Heart right ventricle (tissue), 16 donors: Measurements from ENCODE around the gene SLC2A9. TPM values are rescaled to one million over a fixed set of nuclear protein-coding genes. Genes with fewer than 3 reads are reported as not detected.

Source experiments
- ATAC-seq, 8 donors: fragments of 200-7000 bp; cut with Tn5 transposase; one replicate each; pipeline ENCODE4 v1.9.1; 2020; ENCODE audit warnings: mild to moderate bottlenecking in 8 of 8, moderate library complexity in 8 of 8, moderate number of reproducible peaks in 1 of 8
- DNase-seq, 2 donors: peaks; one replicate each; pipeline ENCODE4 v3.0.0-alpha.2; 2020
- H3K27ac ChIP-seq, 10 donors: fragments of 200-600 bp; sonication (generic) in 2 of 10; one replicate each; pipeline versions ENCODE4 v1.5.0 to v1.8.0; 2020 to 2022; ENCODE audit warnings: mild to moderate bottlenecking in 3 of 10
- H3K27me3 ChIP-seq, 7 donors: fragments of 200-600 bp; one replicate each; pipeline ENCODE4 v1.8.0; 2021 to 2022; ENCODE audit warnings: mild to moderate bottlenecking in 2 of 7
- H3K36me3 ChIP-seq, 9 donors: fragments of 200-600 bp; sonication (generic) in 1 of 9; one replicate each; pipeline versions ENCODE4 v1.5.0 to v1.8.0; 2020 to 2022; ENCODE audit warnings: mild to moderate bottlenecking in 2 of 9
- H3K4me1 ChIP-seq, 9 donors: fragments of 200-600 bp; sonication (generic) in 1 of 9; one replicate each; pipeline versions ENCODE4 v1.5.0 to v1.8.0; 2020 to 2022; ENCODE audit warnings: mild to moderate bottlenecking in 4 of 9
- H3K4me3 ChIP-seq, 10 donors: fragments of 200-600 bp; sonication (generic) in 2 of 10; one replicate each; pipeline versions ENCODE4 v1.5.0 to v1.8.0; 2020 to 2022; ENCODE audit warnings: mild to moderate bottlenecking in 7 of 10, moderate library complexity in 2 of 10
- H3K9me3 ChIP-seq, 11 donors: fragments of 200-600 bp in 10 of 11; sonication (generic) in 2 of 11; one replicate each; pipeline versions ENCODE4 v1.5.0 to v1.8.0; 2013 to 2022; ENCODE audit warnings: mild to moderate bottlenecking in 2 of 11, control low read depth in 1 of 11, moderate library complexity in 1 of 11
- CTCF ChIP-seq, 9 donors: fragments of 200-600 bp; sonication (generic) in 2 of 9; IDR thresholded peaks; one replicate each; pipeline versions ENCODE4 v1.5.0 to v1.8.0; 2021 to 2022; ENCODE audit warnings: antibody characterized with exemption in 9 of 9, mild to moderate bottlenecking in 5 of 9, moderate library complexity in 1 of 9
- WGBS, 2 donors: extraction: QIAGEN DNeasy Blood & Tissue Kit; methylation state at CpG; one replicate each; pipeline ENCODE4 v1.1.7; 2013; ENCODE audit warnings: inconsistent platforms in 1 of 2; 5-methylcytosine and 5-hydroxymethylcytosine counted together
- intact Hi-C, 10 donors: fragments of 100-400 bp; cut with DNase I; formaldehyde crosslinking; loops; one replicate each; pipeline versions ENCODE4 v1.11.1 to v1.14.2; 2022
- polyA plus RNA-seq, 2 donors: library from polyadenylated mRNA; stranded (reverse); fragments of 200-250 nt; gene quantifications; one replicate each; pipeline ENCODE4 v1.2.3, GENCODE V29; 2013
- total RNA-seq, 10 donors: library from RNA; stranded (reverse); fragmentation: NEBNext Ultra II Directional in 3 of 10; extraction: Animal tissue kit (Norgen Biotek cat#: 25700) in 3 of 10; gene quantifications; one replicate each; pipeline versions ENCODE4 v1.2.1 to v1.2.4, GENCODE V29; 2021 to 2023
- donor health status: Arrhythmogenic right ventricular cardiomyopathy.
- donor health status: ischemic (EF 13 %, LVEDD 7.1; RV severe dilation, severe dysfunction).
- donor health status: healthy with polysubstance abuse.
- donor health status: DM: no; HTN: yes; CAD: no.
- donor health status: DM: no; HTN: no; CAD: no.
- donor health status: ischemic (EF 25% LVEDD 6.9; RV normal size, moderate dysfunction).
- donor health status: ischemic (EF 25% LVEDD 5.7; RV mildly dilated, moderate dysfunction).
- donor health status: healthy.
- donor health status: DM: yes; HTN: yes; CAD: no.
- donor health status: Ischemic cardiomyopathy.
- donor health status: ischemic (EF 35%, LVEDD 5.7; RV mildly dilated, moderate dysfunction).
- donor health status: nonischemic (EF 11% LVEDD 7.7; RV severe dilation, severe dysfunction).
- donor health status: DM: yes; HTN: yes; CAD: no.
- donor health status: PGD.
- donor health status: ischemic (EF 29% LVEDD 5.4; RV normal size, mild dysfunction).
- donor health status: nonischemic (EF 23%, LVEDD 6.1; RV moderate dilation, normal function).

SLC2A9 gene
- total and polyA plus RNA-seq, 12 donors, result 3.1 to 10.9 (median 5.5) TPM

- peak; percentile 20 to 93 (median 70) for ATAC-seq
- peaks cover 0 to 15% (median 0%) of the 10 kb centered on the region in 9 donors for H3K4me1 ChIP-seq
- no peak overlapping the region for H3K4me3 ChIP-seq
- peak overlapping the region in 1 of 10 donors; percentile 28 for H3K27ac ChIP-seq
- 68 to 72% methylated on average over 10 of the region's 10 CpGs for WGBS, 2 donors
- H3K36me3 ChIP-seq, result peaks cover 0 to 20% (median 0%) of the 10 kb centered on the region in 9 donors
- H3K27me3 ChIP-seq, result no peaks in the 10 kb centered on the region
- peak in 1 of 2 donors; percentile 55 for DNase-seq
- no peaks in the 10 kb centered on the region for H3K9me3 ChIP-seq
- TF ChIP-seq CTCF (IDR thresholded peaks at IDR 0.05), result no peak
- intact Hi-C loops, result loop anchor here in 3 of 10 donors (5.0 kb wide), 3 partner anchors 43 to 88 kb away; no protein-coding TSS in a partner anchor
Measured at GRCh38 chr4:9989918-9990635, 31.2 kb downstream of the SLC2A9 start.

- WGBS, 2 donors, result 73 to 82% methylated on average over 2 of the region's 2 CpGs
- H3K36me3 ChIP-seq, result peaks cover 0 to 30% (median 0%) of the 10 kb centered on the region in 9 donors
- DNase-seq (no peak), ATAC-seq (no peak)
- H3K27me3 ChIP-seq, result no peaks in the 10 kb centered on the region
- intact Hi-C loops, result no loop called here
- H3K4me3 ChIP-seq, result no peak overlapping the region
- peaks cover 0 to 15% (median 0%) of the 10 kb centered on the region in 9 donors for H3K4me1 ChIP-seq
- TF ChIP-seq CTCF (IDR thresholded peaks at IDR 0.05), result no peak
- no peak overlapping the region for H3K27ac ChIP-seq
- no peaks in the 10 kb centered on the region for H3K9me3 ChIP-seq
Measured at GRCh38 chr4:9988933-9989332, 32.4 kb downstream of the SLC2A9 start.

GRCh38 chr4:9988363-9988749 is 32.9 kb downstream of the SLC2A9 start:
- H3K4me1 ChIP-seq, result peaks cover 0 to 15% (median 0%) of the 10 kb centered on the region in 9 donors
- peaks cover 0 to 25% (median 0%) of the 10 kb centered on the region in 9 donors for H3K36me3 ChIP-seq
- intact Hi-C loops, result no loop called here
- ATAC-seq (no peak), DNase-seq (no peak)
- no peak overlapping the region for H3K4me3 ChIP-seq
- TF ChIP-seq CTCF (IDR thresholded peaks at IDR 0.05), result no peak
- H3K27ac ChIP-seq, result no peak overlapping the region
- WGBS, 2 donors, result 57 to 67% methylated on average over 1 of the region's 1 CpG
- H3K9me3 ChIP-seq, result no peaks in the 10 kb centered on the region
- no peaks in the 10 kb centered on the region for H3K27me3 ChIP-seq

GRCh38 chr4:9987749-9988362 is 33.4 kb downstream of the SLC2A9 start:
- TF ChIP-seq CTCF (IDR thresholded peaks at IDR 0.05), result no peak
- ATAC-seq, result no peak
- H3K9me3 ChIP-seq, result no peaks in the 10 kb centered on the region
- H3K4me3 ChIP-seq, result no peak overlapping the region
- peaks cover 0 to 20% (median 0%) of the 10 kb centered on the region in 9 donors for H3K36me3 ChIP-seq
- H3K4me1 ChIP-seq, result peaks cover 0 to 15% (median 0%) of the 10 kb centered on the region in 9 donors
- no peaks in the 10 kb centered on the region for H3K27me3 ChIP-seq
- DNase-seq, result no peak
- WGBS, 2 donors, result 85 to 92% methylated on average over 5 of the region's 5 CpGs
- no peak overlapping the region for H3K27ac ChIP-seq
- intact Hi-C loops, result no loop called here
